GM21717 (cell line): ENCODE results near the gene RALGAPB.

Experiments
- ATAC-seq: cut with Tn5 transposase; IDR thresholded peaks from one replicate; pipeline ENCODE4 v1.9.1; 2021; ENCODE audit warnings: mild to moderate bottlenecking, moderate library complexity; ENCODE audit not compliant: unreplicated experiment

RALGAPB gene

DNA sequence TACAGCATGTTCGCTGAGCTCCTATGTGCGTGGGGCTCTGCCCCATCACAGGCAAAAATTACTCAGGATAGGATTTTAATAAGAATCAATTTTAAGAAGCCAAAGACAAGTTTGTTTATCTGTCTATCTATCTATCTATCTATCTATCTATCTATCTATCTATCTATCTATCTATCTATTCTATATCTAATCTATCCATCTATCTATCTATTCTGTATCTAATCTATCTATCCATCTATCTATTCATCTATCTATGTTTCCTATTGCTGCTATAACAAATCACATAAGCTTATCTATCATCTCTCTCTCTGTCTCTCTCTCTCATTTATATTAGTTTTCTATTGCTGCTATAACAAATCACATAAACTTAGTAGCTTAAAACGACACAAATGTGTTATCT lies 130.6 kb downstream of the RALGAPB start:
- no peak for ATAC-seq

DNA sequence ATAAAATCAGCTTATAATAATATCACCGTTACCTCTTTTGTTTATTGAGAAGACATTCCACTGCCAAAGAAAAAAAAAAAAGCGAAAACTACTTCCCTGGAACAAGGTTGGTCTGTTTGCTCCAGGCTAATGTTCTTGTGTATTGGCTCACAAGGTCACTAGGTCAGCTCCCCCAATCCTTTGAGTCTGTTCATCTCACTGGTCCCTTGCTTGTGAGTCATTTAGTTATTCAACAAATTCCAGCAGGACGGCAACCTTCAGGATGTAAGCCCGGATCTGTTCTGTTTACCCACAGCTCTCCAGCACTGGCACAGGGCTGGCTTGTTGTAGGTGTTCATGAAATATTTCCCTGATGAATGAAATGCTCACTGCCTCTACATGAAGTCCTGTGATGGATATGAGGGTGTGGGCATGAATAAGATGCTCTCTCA lies 132.2 kb downstream of the RALGAPB start:
- no peak for ATAC-seq

DNA sequence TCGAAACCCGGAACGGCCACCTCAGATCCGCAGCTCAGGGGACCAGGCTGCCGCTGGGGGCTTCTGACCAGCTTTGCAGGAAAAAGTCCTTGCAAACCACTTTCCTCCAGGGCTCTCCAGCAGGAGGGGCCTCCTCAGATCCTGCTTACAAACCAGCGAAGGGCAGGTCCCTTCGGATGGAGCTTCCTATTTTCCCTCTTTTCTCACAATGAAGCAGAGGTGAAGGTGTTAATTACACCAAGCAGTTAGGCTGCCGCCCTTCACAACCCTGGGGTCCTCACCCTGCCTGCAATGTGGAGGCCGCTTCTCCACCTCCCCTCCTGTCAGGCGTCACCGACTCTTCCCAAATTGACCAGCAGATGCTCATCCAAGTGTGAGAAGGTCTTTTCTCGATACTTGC lies 134.7 kb downstream of the RALGAPB start:
- no peak for ATAC-seq

DNA sequence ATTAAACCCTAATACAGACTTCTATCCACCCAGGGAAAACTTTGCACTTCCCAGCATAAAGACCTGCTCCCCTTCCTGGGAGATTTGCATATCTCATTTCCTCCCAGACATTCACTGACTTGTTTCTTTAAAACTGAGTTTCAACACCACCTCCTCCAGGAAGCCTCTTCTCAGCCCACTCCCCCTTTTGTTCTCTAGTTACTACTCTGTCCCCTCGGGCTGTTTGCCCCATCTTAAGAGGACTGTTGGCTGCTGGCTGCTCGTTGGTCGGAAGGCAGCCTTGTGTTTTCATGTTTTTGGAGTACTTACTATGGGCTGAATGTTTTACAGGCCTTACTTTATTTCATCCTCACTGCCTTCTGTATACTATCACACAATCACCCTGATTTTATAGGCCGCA lies 135.5 kb downstream of the RALGAPB start:
- no peak for ATAC-seq

DNA sequence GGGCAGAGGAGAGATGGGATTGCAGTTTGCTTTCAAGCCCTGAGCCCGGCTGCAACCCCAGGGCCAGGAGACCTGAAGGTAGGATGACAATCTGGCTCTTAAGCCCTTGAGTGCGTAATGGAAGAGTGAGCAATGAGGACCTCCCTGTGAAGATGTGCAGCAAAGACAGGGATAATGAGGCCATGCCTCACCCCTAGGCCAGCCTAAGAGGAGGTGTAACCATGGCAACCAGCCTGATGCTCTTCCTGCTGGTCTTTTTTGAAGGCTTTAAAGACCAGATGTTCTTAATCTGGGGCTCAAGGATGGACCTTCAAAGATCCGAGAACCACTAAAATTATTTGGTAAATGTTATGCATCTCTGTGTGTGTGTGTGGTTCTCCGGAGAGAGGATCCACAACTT lies 137.2 kb downstream of the RALGAPB start:
- no peak for ATAC-seq

DNA sequence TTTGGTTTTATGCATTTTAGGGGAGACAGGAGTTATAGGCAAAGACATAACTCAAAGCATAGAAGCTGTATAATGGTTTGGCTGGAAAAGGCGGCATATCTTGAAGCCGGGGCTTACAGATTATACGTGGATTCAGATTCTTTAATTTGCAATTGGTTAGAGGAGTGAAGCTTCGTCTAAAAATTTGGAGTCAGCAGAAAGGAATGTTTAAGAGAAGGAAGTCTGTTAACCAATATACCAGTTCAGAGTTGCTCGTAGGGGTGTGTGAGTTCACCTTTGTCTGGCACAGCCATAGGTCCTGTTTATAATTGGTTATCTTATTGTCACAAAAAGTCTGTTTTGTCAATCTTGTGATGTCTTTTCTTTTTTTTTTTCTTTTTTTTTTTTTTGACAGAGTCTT lies 137.9 kb downstream of the RALGAPB start:
- no peak for ATAC-seq

DNA sequence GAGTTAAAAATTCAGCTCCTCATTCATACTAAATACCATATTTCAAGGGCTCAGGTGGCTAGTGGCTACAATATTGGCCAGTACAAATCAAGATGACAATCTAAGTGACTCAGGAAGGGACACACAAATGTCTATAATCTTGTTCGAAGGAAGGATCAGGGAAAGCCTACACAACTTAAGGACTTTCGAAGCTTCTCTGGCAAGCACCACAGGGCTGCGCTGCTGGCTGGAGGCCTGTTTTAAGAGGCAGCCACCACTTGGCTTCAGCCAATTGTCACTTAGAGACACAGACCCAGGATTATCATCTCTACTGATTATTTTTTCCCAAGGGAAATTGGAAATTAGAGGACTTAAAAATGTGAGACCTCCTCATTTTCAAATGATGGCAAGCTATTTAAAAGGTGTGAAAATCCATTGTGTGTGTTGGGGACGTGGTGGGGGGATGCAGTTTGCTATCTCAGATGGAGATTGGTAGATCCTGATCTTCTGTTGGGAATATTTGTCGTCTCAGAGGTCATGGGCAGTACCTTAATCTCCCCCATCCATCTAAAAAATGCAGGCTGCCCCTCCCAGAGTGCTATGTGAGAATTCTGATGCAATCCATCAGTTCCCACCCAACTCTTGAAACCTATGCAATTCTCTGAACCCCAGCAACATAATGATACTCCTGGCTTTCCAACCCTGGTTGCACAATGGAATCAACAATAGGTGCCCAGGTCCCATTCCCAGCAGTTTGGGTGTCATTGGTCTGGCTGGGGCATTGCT lies 140.3 kb downstream of the RALGAPB start:
- ATAC-seq, result no peak

DNA sequence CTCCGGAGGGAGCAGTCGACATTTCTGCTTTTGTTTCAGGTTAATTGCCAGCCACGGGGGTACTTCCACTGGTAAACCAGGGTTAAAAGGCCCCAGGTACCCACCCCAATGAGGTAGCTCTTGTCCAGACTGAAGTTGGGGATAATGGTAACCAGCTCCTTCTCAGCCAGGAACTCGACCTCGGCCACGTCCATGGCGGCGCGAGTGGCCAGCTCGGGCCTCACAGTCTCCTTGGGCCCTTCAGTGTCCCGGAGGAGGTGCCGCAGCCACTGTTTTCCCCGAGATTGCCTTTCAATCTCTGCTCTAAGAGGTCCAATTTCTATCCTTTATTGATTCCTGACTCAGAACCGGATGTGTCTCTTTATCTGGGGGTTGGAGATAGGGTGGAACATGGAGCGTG lies 142.6 kb downstream of the RALGAPB start:
- ATAC-seq, result no peak

DNA sequence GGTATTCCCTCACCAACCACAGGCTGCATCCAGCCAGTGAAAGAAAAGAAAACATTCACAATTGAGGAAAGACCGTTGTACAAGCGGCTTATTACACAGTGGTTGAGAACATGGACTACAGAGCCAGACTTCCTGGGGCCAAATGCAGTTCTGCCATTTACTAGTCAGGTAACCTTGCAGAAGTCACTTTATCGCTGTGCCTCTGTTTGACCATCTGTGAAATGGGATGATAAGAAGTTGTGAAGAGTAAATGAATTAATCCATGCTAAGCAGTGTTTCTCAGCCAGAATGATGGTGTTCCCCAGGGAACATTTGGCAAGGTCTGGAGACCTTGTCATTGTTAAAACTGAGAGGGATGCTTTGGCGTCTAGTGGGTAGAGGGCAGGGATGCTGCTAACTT lies 143.8 kb downstream of the RALGAPB start:
- ATAC-seq, result no peak

DNA sequence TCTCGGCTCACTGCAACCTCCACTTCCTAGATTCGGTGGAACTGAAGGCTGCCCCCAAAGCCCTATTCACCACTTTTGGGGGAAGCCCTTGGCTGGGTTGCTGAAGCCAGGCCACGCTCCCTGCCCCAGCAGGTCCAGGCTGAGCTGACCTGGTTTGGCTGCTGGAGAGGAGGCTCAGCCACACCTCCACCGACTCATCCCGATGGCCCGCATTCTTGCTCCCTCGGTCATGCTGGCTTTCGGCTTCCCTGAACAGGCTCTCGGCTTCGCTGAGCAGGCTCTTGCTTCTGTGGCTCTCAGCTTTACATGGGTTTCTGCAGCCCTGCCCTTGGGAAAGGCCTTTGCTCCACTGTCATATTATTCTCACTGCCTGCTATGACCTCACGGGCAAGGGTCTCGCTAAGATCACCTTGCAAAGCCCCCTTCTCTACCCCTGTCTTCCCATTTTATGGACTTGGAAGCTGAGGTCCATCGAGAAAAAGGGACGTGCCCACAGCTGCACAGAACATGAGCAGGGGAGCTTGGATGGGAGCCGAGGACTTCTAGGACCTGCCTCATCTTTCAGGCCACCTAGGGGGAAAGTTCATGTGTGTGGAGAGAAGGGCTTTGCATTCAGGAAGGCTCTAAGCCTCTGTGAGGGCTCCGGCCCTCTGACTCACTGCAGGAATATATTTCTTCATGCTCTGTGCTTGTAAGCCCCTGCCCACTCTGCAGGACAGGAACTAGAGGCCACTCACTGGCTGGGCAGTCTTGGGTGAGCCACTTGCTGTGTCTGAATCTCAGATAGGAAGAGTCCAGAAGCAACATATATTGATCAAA lies 144.6 kb downstream of the RALGAPB start:
- ATAC-seq, result no peak

DNA sequence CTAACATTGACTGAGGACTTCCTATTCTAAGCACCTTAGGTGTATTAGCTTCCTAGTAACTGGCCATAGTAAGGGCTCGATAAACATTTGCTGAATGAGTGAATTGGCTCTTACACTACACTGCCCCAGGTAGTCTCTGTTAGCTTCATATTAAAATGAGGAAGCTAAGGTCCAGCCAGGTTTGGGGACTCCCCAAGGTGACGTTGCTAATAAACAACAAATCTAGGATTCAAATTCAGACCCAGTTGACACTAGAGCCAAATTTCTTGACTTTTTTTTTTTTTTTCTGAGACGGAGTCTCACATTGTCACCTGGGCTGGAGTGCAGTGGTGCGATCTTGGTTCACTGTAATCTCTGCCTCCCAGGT lies 145.2 kb downstream of the RALGAPB start:
- ATAC-seq, result no peak

DNA sequence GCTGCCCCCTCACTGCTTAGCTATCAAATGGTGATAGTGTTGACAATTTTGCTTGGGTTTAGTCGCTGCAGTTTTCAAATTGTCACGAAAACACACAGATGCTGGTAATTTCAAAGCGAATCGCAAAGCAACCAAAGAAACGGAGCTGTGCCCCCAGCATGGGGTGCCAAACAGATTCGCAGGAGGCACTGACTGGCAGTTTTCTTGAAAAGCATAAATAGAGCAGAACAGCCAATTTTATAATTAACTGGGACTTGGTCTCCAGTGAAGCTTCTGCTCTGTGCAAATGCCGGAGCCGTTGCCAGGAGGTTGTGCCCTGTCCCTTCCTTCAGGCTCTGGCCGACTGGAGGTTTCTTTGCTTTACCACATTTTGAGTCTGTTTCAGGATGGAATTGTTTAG lies 147.8 kb downstream of the RALGAPB start:
- ATAC-seq, result no peak

DNA sequence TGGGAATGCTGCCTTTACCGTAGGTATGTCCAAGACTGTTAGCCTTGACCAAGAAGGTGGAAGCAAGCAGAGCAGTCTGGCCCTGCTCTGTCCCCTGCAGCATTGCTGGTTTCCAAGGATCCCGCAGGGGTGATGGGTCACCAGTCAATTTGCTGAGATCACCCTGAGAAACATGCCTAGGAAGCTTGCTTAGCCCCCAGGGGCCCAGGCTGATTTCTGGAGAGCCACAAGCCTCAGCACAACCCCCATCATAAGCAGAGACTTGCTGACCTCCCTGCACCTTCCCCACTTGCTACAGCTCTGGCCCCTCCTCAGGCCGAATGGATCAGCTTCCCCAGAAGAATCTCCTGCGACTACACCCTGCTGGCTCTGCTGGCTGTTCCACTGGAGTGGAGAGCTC lies 150.4 kb downstream of the RALGAPB start:
- ATAC-seq, result no peak

DNA sequence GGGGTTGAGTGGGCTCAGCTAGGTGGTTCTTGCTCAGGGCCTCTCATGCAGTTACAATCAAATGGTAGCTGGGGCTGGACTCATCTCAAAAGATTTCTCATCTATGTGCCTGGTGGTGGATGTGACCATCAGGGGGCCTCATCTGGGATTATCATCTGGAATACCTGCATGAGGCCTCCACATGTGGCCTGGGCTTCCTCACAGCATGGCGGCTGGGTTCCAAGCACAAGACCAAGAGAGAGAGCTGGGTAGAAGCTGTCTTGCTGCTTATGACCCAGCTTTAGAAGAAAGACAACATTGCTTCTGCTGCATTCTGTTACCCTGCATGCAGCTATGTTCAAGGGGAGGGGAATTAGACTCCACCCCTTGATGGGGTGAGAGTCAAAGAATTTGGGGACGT lies 151.4 kb downstream of the RALGAPB start:
- ATAC-seq, result no peak

DNA sequence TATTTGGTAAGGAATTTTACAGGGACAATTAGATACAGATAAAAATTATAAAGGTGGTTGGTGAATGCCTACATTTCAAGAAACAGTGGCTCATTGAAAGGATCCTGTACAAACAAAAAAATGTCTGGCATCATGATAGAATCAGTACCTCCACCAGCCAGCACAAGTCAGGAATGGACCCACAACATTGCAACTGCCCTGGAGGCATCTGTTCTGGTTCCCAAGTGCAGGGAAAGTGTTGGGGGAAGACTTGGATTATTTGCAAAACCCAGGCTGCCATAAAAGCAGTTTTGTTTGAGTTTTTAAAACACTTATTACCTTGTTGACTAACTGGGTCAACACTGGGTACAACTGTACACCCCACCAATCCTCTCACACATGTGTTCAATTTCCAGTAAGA lies 153.3 kb downstream of the RALGAPB start:
- no peak for ATAC-seq

DNA sequence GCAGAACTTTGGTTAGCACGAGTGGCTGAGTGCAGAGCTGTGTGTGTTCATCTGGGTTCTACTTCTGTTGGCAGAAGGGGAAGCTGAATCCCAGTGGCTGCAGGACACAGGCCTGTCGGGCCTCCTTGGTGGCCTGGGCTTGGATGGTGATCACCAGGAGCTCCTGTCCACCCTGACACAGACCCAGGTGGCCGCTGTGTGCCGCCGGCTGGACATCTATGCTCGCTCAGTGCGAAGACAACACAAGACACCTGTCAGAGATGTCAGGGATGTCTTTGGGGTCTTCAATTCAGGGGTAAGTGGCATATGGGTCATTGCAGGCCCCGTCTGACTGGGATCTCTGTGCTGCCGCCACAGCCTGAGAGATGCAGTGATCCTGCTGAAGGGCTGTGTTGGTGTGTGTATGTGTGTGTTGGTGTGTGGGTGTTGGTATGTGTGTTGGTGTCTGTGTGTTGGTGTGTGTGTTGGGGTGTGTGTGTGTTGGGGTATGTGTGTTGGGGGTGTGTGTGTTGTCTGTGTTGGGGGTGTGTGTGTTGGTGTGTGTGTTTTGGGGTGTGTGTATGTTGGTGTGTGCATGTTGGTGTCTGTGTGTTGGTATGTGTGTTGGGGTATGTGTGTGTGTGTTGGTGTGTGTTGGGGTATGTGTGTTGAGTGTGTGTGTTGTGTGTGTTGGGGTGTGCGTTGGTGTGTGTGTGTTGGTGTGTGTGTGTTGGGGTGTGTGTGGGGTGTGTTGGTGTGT lies 154.4 kb downstream of the RALGAPB start:
- no peak for ATAC-seq
